ENCODE measurements around the gene HYCC1. TPM values are rescaled to one million over a fixed set of nuclear protein-coding genes. Genes with fewer than 3 reads are reported as not detected.

HYCC1 gene
- total RNA-seq, 1 experiment from 2014 or later: 125 TPM

DNA sequence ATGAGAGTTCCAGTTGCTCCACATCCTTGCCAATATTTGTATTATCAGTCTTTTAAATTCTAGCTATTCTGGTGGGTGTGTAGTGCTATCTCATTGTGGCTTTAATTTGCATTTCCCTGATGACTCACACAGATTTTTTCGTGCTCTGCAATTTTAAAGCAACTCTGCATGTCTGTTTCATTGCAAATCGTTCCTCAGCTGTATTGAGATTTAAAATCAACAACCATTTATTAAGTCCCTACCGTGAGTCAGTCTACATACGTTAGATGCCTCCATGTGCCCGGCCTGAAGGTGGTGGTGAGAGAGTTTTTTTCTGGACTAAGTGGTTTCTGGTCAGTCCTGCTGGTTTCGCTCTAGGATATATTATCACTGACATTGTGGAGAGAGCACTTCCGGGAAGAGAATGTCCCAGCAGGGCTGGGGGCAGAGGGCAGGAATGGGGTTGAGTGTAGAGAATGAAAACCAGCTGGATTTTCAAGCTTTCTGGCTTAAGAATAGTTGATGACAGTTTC, 8.4 kb upstream of the HYCC1 start:
- ATAC-seq (no peak), DNase-seq (ENCODE audit: low spot score) (no peak)
- Mint-ChIP-seq H3K4me3 (no peak overlapping the region), H3K9me3 (peaks cover 8% of the 10 kb centered on the region; the same call in 1 of the 2 replicates), H3K27ac (no peak overlapping the region), H3K36me3 (no peaks in the 10 kb centered on the region), H3K4me1 (peaks cover 14% of the 10 kb centered on the region), H3K27me3 (ENCODE audit: low read depth) (peaks cover 4% of the 10 kb centered on the region; the same call in 1 of the 2 replicates)
- no peak for TF ChIP-seq GTF2I (CRISPR knock-in tag; conservative IDR thresholded peaks at IDR 0.05)
- TF ChIP-seq ZNF317 (CRISPR knock-in tag; IDR thresholded peaks at IDR 0.05; ENCODE audit: borderline replicate concordance, low read depth): no peak
- no peak for TF ChIP-seq SMAD3 (CRISPR knock-in tag; IDR thresholded peaks at IDR 0.05; ENCODE audit: borderline replicate concordance)
- TF ChIP-seq ZSCAN18 (CRISPR knock-in tag; IDR thresholded peaks at IDR 0.05): no peak
- TF ChIP-seq ESRRA (CRISPR knock-in tag; IDR thresholded peaks at IDR 0.05; ENCODE audit: borderline replicate concordance): no peak
- TF ChIP-seq FOXP4 (CRISPR knock-in tag; IDR thresholded peaks at IDR 0.05): no peak
- no peak for TF ChIP-seq ZBTB43 (CRISPR knock-in tag; IDR thresholded peaks at IDR 0.05)
- POLR2A ChIA-PET: no interaction called here
- CTCF ChIA-PET: no interaction called here

DNA sequence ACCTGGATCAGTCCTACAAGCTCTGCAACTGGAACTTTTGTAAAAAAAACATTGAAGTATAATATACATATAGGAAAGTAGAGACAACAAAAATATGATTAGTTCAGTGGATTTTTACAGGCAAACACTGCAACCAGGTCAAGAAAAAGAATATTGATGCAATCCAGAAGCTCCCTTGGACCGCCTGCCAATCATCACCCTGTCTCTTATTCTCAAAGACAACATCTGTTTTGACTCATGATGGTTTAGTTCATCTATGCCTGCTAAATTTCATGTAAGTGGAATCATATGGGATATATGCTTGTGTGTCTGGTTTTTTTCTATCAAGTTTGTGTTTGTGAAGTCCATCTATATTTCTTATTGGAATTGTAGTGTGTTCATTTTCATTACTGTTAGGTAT, 7.7 kb upstream of the HYCC1 start:
- CTCF ChIA-PET: no interaction called here
- TF ChIP-seq, protein P1, sequence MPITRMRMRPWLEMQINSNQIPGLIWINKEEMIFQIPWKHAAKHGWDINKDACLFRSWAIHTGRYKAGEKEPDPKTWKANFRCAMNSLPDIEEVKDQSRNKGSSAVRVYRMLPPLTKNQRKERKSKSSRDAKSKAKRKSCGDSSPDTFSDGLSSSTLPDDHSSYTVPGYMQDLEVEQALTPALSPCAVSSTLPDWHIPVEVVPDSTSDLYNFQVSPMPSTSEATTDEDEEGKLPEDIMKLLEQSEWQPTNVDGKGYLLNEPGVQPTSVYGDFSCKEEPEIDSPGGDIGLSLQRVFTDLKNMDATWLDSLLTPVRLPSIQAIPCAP (CRISPR knock-in tag; IDR thresholded peaks at IDR 0.05): no peak
- TF ChIP-seq TEAD1 (CRISPR knock-in tag; IDR thresholded peaks at IDR 0.05): no peak
- TF ChIP-seq NFATC4 (CRISPR knock-in tag; IDR thresholded peaks at IDR 0.05): no peak
- no peak for TF ChIP-seq STAT6 (CRISPR knock-in tag; conservative IDR thresholded peaks at IDR 0.05; ENCODE audit: low read depth)
- TF ChIP-seq FOXP4 (CRISPR knock-in tag; IDR thresholded peaks at IDR 0.05): no peak
- no peak for TF ChIP-seq E2F1 (CRISPR knock-in tag; IDR thresholded peaks at IDR 0.05)
- TF ChIP-seq NFYB (CRISPR knock-in tag; conservative IDR thresholded peaks at IDR 0.05; ENCODE audit: low read depth): no peak
- no peak for TF ChIP-seq PRRX2 (CRISPR knock-in tag; IDR thresholded peaks at IDR 0.05)
- no peak for TF ChIP-seq ELF4 (CRISPR knock-in tag; IDR thresholded peaks at IDR 0.05; ENCODE audit: low read depth)
- Mint-ChIP-seq H3K27me3 (ENCODE audit: low read depth) (peaks cover 4% of the 10 kb centered on the region; the same call in 1 of the 2 replicates), H3K4me3 (no peak overlapping the region), H3K4me1 (peaks cover 16% of the 10 kb centered on the region), H3K9me3 (peaks cover 8% of the 10 kb centered on the region; the same call in 1 of the 2 replicates), H3K36me3 (no peaks in the 10 kb centered on the region), H3K27ac (no peak overlapping the region)
- POLR2A ChIA-PET: no interaction called here
- DNase-seq (ENCODE audit: low spot score) (no peak), ATAC-seq (no peak)

Measured in WTC11 (cell line).